Kidney tubule cell (primary cell): Measurements from ENCODE around the gene KRT13.
"Not testable (repeated sequence)": the region's sequence is repeated elsewhere in the genome, so short reads cannot be mapped to it uniquely, and the experiment has no call there.

ENCODE experiments used
- DNase-seq: peaks from one replicate; pipeline ENCODE4 v3.0.0-alpha.2; 2018; ENCODE audit warnings: low spot score

Gene KRT13

GRCh38 chr17:41505007-41505808 lies at the start of gene KRT13:
TSS of gene KRT13 (minus strand) at chr17:41505612. CDS start at chr17:41505550, 62 bp downstream.
- DNase-seq, result no peak

DNA sequence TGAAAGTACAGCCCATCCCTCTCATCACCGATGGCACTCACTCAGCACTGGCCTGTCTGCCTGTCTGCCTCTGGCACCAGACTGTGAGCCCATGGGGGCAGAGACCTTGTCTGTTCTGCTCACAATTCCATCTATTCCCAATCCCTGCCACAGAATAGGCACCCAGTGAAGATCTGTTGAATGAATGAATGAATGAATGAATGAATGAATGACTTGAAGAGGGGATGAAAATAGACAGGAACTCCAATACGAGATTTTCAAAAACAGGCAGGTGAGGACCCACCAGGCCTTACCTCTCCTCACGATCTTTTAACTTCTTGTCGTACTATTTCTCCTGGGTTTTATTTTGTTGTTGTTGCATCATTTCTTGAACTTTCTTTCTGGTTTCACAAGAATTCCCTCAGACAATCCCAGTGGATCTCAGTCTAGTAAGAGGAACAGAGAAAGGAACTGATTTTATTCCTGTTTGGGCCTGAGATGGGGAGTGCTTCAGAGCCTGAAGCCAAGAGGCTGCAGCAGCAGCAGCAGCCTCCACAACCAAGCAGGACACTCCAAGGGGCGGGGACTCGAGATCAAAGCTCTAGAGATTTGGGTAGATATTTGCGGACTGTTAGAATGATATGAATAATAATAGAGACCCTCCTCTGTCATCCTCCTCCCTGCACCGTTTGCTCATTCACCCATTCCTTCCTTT lies 48.7 kb upstream of the KRT13 start:
- no peak for DNase-seq

DNA sequence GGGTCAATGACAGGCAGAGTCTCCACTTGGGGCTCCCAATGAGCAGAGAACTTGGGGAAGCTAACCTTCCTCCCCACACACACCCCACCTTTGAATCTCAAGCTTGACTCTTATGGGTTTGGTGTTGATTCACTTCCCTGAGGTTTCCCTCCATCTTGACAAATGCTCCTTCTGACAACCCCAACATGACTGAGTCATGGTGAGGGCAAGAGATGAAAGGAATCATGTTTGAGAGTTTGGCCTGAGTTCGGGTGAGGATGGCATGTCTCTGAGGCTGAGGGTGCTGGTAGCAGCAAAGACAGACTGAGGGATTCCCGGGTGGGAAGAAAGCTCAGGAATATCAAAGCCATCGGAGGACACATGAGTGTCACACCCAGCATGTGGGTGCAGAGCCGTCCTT lies 47.8 kb upstream of the KRT13 start:
- DNase-seq, result peak; percentile 26

DNA sequence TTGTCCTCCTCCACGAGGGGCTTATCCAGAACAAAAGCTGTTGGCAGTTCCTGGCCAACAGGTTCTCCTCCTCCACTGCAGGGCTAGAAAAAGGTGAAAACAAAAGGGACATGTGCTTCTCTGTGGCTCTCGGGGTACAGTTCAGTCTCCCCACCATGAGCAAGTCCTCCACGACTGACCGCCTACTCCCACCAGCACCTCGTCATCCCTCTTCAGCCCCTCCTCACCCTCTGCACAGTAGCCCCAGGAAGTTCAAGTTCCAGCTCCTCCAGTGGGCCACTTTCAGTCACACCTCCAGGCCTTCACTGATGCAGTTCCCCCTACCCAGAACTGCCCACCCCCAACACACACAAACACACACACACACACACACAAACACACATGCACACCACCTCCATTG lies 47.0 kb upstream of the KRT13 start:
- no peak for DNase-seq

GRCh38 chr17:41551365-41551764 lies 46.0 kb upstream of the KRT13 start:
- DNase-seq, result peak; percentile 55

- DNase-seq, result peak; percentile 39
These were observed 44.2 kb upstream of the KRT13 start for GRCh38 chr17:41549596-41550039.

DNA sequence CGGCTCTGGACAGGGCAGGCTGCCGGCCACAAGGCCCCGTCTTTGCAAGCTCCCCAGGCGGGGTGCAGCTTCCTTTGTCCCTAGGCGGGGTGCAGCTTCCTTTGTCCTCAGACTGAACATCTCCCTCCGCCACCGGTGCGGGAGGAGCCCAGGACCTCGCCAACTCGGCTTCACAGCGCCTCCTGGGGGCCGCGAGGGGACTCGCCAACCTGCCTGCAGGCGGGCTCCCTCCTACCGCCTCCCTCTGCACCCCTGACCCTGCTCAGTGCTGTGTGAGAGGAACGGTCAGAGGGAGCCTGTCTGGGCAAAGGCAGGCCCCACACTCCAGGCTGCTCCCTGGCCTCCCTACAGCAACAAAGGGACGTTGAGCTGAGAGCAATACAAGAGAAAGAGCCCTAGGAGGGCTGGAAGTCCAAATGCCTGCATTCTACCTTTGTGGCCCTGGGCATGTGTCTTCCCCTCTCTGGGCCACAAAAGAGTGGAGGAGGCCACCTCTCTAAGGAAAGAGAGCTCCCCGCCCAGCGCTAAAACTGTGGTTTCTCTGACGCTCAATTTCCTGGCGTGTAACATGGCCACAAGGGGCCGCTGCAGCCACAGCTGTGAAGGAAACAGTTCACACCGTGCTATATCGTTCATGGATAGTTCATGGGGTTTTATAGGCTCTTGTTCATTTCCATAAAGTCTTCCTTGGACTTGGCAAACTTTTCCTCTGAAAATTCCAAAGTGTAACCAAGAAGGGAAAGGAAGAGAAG lies 43.6 kb upstream of the KRT13 start:
- DNase-seq, result peak; percentile 93

- peak; percentile 100 for DNase-seq
These were observed 42.8 kb upstream of the KRT13 start for GRCh38 chr17:41547921-41548843.

- DNase-seq, result no peak
These were observed 42.0 kb upstream of the KRT13 start for GRCh38 chr17:41547378-41547841.

DNA sequence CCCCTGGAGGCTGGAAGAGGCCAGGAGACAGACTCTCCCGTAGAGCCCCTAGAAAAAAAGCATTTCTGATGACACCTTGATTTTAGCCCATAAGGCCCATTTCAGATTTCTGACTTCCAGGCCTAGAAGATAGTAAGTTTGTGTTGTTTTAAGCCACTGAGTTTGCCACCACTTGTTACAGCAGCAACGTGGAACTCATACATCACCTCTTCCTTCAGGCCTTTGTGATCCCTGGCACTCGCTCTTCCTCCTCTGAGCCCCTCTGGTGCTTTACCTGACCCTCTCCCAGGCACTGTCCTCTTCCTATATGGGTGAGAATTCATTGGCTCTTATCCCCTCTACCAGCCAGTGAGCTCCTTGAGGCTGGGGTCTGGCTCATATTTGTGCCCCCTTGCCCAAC lies 41.4 kb upstream of the KRT13 start:
- DNase-seq, result no peak

GRCh38 chr17:41545829-41546410 lies 40.5 kb upstream of the KRT13 start:
- no peak for DNase-seq

GRCh38 chr17:41544935-41545334 lies 39.5 kb upstream of the KRT13 start:
- DNase-seq, result no peak

DNA sequence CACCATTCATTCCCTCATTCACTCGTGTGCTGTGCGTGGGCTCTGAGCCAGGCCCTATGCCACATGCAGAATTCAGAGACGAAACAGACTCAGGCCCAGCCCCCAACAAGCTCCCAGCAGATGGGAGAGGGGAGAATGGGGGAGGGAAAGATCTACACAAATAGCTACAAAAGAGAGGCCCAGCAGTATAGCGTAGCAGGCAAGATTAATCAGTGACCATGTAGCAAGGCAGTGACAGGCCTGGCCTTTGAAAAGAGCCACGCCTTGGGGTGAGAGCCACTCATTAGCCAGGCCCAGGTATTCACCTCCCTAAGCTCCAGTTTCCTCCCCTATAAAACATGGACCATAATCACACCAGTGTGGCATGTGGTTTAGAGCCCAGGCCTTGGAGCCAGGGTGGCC lies 39.1 kb upstream of the KRT13 start:
- peak; percentile 85 for DNase-seq

GRCh38 chr17:41542786-41543185 lies 37.4 kb upstream of the KRT13 start:
- DNase-seq, result not testable (repeated sequence)

- DNase-seq, result no peak
These were observed 36.9 kb upstream of the KRT13 start for GRCh38 chr17:41542357-41542756.

- peak; percentile 80 for DNase-seq
These were observed 35.7 kb upstream of the KRT13 start for GRCh38 chr17:41540921-41541625.

GRCh38 chr17:41539979-41540701 lies 34.7 kb upstream of the KRT13 start:
- no peak for DNase-seq

DNA sequence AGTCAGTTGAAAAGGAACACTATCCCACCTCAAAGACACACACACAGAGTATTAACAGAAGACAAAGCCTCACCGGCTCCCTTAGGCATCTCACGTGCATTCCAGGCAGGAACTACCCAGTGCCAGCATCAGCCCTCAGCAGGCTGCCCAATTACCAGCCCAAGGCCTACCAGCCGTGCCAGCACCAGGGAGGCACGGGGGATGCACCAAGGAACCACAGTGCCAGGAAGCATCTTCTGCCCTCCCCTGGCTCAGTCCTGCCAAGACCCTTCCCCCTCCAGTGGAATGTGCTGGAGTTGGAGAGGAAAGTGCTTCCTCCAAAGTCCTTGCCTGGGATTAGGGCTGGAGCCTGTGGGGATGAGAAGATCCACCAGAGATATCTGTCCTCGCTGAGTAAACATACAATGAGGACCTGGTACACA lies 33.7 kb upstream of the KRT13 start:
- peak; percentile 58 for DNase-seq

- DNase-seq, result peak; percentile 94
These were observed 33.2 kb upstream of the KRT13 start for GRCh38 chr17:41538565-41538991.

GRCh38 chr17:41537990-41538389 lies 32.6 kb upstream of the KRT13 start:
- DNase-seq, result peak; percentile 32
